ENCODE measurements around the gene TM4SF1.
"Not testable (repeated sequence)": the region's sequence is repeated elsewhere in the genome, so short reads cannot be mapped to it uniquely, and the experiment has no call there.

DNA sequence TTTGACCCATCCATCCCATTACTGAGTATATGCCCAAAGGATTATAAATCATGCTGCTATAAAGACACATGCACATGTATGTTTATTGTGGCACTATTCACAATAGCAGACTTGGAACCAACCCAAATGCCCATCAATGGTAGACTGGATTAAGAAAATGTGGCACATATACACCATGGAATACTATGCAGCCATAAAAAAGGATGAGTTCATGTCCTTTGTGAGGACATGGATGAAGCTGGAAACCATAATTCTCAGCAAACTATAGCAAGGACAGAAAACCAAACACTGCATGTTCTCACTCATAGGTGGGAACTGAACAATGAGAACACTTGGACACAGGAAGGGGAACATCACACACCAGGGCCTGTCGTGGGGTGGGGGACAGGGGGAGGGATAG is 40.0 kb downstream of the TM4SF1 start:
- TF ChIP-seq CTCF (conservative IDR thresholded peaks at IDR 0.05); ZFX (IDR thresholded peaks at IDR 0.05): not testable (repeated sequence)
